HL-60 (cell line): ENCODE results near the gene ROBO4.

Source experiments
- DNase-seq, 2 experiments: peaks; one replicate each; pipeline ENCODE4 v3.0.0-alpha.2; 2010 to 2020; ENCODE audit warnings: low read depth in 1 of 2, low spot score in 1 of 2
- H3K27ac ChIP-seq: fragments of 250-450 bp; sonication (Bioruptor Pico); replicated peaks from 2 replicates; pipeline ENCODE4 v1.5.1; 2020; ENCODE audit warnings: mild to moderate bottlenecking, moderate library complexity
- H3K27me3 ChIP-seq: fragments of 250-450 bp; sonication (Bioruptor Pico); 2 replicates; pipeline ENCODE4 v1.5.1; 2021; ENCODE audit warnings: mild to moderate bottlenecking, moderate library complexity; ENCODE audit not compliant: insufficient read depth, poor library complexity, severe bottlenecking
- H3K4me3 ChIP-seq: replicated peaks from 2 replicates; pipeline ENCODE4 v1.5.1; 2011; ENCODE audit warnings: mild to moderate bottlenecking, control low read depth, low read length; ENCODE audit not compliant: insufficient read depth
- CTCF ChIP-seq: IDR thresholded peaks from one replicate; pipeline ENCODE4 v1.5.1; 2011; ENCODE audit warnings: low read length, control low read depth, inconsistent platforms; ENCODE audit not compliant: insufficient read depth
- GABPA ChIP-seq: IDR thresholded peaks from 2 replicates; pipeline ENCODE4 v1.6.1; 2012; ENCODE audit warnings: low read depth
- POLR2AphosphoS5 ChIP-seq: IDR thresholded peaks from 2 replicates; pipeline ENCODE4 v1.6.1; 2012; ENCODE audit warnings: low read depth
- SPI1 ChIP-seq: IDR thresholded peaks from 2 replicates; pipeline ENCODE4 v1.6.1; 2012; ENCODE audit warnings: low read depth, mild to moderate bottlenecking, borderline replicate concordance
- TF ChIP-seq, protein P1 (sequence below): IDR thresholded peaks from 2 replicates; pipeline ENCODE4 v1.6.1; 2012; ENCODE audit warnings: low read depth; ENCODE audit not compliant: insufficient replicate concordance

ROBO4 gene

GRCh38 chr11:124902616-124903015 is 5.0 kb upstream of the ROBO4 start:
- Histone ChIP-seq H3K4me3 (no peak overlapping the region), H3K27me3 (peaks cover 10% of the 10 kb centered on the region), H3K27ac (no peak overlapping the region)
- no peak for DNase-seq
- no peak for TF ChIP-seq SPI1
- TF ChIP-seq, protein P1, sequence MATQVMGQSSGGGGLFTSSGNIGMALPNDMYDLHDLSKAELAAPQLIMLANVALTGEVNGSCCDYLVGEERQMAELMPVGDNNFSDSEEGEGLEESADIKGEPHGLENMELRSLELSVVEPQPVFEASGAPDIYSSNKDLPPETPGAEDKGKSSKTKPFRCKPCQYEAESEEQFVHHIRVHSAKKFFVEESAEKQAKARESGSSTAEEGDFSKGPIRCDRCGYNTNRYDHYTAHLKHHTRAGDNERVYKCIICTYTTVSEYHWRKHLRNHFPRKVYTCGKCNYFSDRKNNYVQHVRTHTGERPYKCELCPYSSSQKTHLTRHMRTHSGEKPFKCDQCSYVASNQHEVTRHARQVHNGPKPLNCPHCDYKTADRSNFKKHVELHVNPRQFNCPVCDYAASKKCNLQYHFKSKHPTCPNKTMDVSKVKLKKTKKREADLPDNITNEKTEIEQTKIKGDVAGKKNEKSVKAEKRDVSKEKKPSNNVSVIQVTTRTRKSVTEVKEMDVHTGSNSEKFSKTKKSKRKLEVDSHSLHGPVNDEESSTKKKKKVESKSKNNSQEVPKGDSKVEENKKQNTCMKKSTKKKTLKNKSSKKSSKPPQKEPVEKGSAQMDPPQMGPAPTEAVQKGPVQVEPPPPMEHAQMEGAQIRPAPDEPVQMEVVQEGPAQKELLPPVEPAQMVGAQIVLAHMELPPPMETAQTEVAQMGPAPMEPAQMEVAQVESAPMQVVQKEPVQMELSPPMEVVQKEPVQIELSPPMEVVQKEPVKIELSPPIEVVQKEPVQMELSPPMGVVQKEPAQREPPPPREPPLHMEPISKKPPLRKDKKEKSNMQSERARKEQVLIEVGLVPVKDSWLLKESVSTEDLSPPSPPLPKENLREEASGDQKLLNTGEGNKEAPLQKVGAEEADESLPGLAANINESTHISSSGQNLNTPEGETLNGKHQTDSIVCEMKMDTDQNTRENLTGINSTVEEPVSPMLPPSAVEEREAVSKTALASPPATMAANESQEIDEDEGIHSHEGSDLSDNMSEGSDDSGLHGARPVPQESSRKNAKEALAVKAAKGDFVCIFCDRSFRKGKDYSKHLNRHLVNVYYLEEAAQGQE, result no peak
- no peak for TF ChIP-seq CTCF
- TF ChIP-seq GABPA, result no peak
- TF ChIP-seq POLR2AphosphoS5, result no peak

DNA sequence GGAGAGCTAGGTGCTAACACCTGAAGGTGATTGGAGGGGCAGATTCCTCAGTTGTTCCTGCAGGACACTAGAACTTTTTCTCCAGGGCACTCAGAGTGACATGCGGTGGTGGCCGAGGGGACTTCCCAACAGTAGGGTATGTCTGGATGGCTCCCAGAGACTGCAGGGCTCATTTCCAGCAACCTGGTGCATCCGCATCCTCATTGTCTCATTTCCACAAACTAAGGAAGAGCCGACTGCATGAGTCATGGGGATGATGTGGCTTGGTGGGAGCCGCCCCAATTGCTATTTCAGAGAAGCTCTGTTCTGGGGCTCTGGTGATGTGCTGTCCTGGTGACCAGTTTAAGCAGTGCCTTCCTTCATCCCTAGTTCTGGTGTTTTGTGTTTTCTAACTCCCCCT is 2.8 kb upstream of the ROBO4 start:
- DNase-seq, result no peak
- TF ChIP-seq POLR2AphosphoS5 (no peak), CTCF (no peak), SPI1 (no peak), GABPA (no peak)
- TF ChIP-seq, protein P1, result no peak
- Histone ChIP-seq H3K27me3 (peaks cover 10% of the 10 kb centered on the region), H3K4me3 (no peak overlapping the region), H3K27ac (no peak overlapping the region)

DNA sequence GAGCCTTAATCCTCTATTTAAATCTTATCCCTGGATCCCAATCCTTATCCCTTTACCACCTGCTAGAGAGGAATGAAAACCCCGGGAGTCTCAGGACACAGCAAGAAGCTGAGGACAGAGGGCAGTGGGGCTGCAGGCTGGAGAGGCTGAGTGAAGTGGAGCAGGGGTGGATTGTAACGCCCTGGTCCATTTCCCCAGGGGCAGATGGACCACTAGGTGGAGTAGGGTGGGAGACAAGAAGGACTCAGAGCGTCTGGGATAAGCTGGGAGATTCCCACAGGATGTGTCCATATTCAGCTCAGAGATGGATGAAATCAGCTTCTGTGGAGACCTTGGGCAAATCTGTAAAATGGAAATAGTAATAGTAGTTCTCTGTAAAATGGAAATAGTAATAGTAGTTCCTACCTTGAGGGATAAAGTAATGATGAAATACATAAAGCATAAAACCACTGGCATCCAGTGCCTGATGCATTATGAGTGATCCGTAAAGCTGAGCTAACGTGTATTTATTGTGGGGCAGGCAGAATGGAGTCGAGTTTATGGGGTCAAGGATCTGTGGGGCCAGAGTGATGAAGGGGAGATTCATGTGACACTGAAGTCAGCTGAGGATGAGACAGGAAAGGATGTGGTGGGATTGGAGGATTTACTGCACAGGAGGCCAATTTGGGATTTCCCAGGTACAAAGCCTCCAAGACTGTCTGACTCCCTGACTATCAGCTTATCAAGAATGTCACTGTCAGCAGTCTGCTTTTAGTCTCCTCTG is 1.9 kb upstream of the ROBO4 start:
- DNase-seq, result no peak
- H3K27me3 ChIP-seq, result peaks cover 9% of the 10 kb centered on the region
- H3K27ac ChIP-seq, result no peak overlapping the region
- no peak overlapping the region for H3K4me3 ChIP-seq
- no peak for TF ChIP-seq CTCF
- TF ChIP-seq SPI1, result no peak
- no peak for TF ChIP-seq GABPA
- TF ChIP-seq, protein P1, result no peak
- no peak for TF ChIP-seq POLR2AphosphoS5
